ENCODE data around the gene PPP2R2C.
A peak's percentile ranks its signal among the peaks of the same experiment; 100 is the strongest.

PPP2R2C gene

DNA sequence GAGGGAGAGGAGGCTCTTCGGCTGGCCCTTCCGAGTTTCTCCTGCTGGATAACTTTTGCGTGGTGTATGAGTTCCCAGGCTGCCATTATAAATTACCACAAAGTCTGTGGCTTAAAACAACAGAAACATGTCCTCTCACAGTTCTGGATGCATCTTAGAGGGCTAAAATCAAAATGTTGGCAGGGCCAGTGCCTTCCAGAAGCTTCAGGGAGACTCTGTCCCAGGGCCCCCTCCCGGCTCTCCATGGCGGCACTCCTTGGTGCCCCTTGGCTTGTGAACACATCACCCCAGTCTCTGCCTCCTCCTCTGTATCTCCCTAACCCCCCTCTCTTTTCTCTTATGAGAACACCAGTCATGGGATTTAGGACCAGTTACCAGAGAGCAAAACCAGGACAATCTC is 23.3 kb upstream of the PPP2R2C start:
- DNase-seq: peak in 1 of 42 donors; percentile 1

GRCh38 chr4:6495296-6495590 is 22.8 kb upstream of the PPP2R2C start:
- intact Hi-C loops (cut with DNase I): no loop called here
- peak in 1 of 42 donors; percentile 38 for DNase-seq

More for the DNA sequence above, 23.3 kb upstream of the PPP2R2C start:
- intact Hi-C loops (cut with DNase I): no loop called here

GRCh38 chr4:6494431-6495295 is 22.2 kb upstream of the PPP2R2C start:
- intact Hi-C loops (cut with DNase I): no loop called here
- DNase-seq: peak in 3 of 42 donors; percentile 2 to 35 (median 34)

- DNase-seq: peak in 25 of 42 donors; percentile 26 to 84 (median 54)
- intact Hi-C loops (cut with DNase I): no loop called here
Measured at GRCh38 chr4:6493658-6494304, 21.4 kb upstream of the PPP2R2C start.

DNA sequence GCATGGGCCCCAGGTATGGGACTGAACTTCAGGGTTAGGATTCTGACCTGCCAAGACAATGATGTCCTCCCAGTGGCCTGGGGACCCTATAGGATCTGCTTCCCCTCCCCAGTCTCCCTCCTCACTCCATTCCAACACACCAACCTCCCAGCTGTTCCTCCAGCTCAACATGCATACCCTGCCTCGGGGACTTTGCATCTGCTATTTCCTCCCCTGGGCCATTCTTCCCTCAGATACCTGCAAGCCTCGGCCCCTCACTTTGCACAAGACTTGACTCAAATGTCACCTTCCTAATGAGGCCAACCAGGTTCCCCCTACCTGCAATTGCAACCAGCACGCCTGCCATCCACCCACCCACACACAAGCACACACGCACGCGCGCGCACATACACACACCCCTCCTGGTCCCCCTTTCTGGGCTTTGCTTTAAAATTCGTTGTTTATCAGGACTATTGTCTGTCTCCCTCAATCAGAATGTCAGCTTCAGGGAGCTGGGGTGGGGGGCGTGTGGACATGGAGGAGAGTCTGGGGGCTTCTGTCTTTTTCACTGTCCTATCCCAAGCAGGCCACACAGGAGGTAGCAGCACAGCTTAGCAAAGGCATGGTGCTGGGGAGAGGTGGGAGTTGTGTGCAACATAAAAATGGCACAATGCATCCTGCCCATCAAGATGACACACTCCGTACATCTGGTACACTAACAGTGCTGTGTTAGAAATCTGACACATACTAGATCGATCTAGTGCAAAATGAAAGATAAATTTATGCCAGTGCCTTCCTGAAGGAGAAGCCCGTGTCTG is 20.6 kb upstream of the PPP2R2C start:
- intact Hi-C loops (cut with DNase I): no loop called here
- peak in 4 of 42 donors; percentile 22 to 55 (median 48) for DNase-seq

- intact Hi-C loops (cut with DNase I): no loop called here
- DNase-seq: peak in 1 of 42 donors; percentile 24
Measured at GRCh38 chr4:6492027-6492590, 19.7 kb upstream of the PPP2R2C start.

DNA sequence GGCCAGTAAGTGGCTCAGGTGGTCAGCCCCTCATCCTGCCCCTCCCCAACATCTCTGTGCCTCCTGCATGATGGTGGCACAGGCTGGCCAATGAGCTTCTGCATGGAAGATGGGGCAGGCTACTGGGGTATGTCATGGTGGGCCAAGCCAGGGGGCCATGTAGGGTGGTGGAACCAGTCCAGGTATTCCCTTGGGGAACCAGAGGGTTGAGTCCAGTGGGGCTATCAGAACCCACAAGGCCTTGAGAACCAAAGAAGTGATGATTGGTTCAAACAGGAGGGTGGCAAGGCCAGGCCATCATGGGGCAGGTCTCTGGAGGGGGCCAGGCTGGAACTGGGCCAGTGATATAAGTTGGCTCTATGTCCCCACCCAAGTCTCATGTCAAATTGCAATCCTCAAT is 18.8 kb upstream of the PPP2R2C start:
- DNase-seq: peak in 2 of 42 donors; percentile 18 to 22
- intact Hi-C loops (cut with DNase I): no loop called here

DNA sequence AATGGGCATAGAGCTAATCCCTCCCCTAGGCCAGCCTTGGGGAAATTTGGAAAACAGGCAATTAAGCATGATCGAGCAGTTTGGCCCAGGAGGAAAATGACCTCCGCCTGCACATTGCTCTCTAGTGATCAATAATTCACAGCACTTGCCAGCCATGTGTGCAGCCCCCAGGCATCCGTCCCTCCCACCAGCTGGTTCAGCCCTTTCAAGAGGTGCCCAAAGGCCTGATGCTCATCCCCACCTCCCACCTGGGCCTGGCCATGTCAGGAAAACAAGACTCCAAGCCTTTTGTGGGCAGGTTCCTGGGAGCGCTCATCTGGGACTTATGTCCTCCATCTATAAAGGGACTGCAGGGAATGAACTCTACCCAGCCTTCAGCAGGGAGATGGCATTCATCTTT is 17.5 kb upstream of the PPP2R2C start:
- DNase-seq: peak in 1 of 42 donors; percentile 34
- intact Hi-C loops (cut with DNase I): no loop called here

- intact Hi-C loops (cut with DNase I): no loop called here
- DNase-seq: no peak
Measured at GRCh38 chr4:6487466-6487865, 15.1 kb upstream of the PPP2R2C start.

DNA sequence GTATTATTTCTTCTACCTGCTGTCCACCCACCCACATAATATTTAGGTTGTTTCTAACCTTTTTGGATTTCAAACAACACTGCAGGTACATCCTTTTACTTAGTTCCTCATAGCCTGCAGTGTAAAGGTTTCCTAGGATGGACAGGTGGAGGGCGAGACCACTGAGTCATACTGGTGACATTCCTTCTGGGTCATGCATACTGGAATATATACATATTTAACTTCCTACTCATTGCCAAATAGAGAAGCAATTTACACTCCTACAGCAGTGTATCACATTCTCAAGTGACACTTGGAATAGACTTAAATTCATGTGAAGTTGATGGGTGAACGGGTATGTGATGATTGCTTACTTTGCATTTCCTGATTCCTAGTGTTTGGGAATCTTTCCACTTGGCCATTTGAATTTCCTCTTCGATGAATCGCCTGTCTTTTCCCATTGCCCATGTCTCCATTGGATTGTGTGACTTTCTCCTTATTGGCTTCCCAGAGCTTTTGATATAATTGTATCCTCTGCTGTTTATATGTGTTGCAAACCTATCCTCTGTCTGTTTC is 8.2 kb upstream of the PPP2R2C start:
- peak in 4 of 42 donors; percentile 9 to 42 (median 26) for DNase-seq
- intact Hi-C loops (cut with DNase I): no loop called here

DNA sequence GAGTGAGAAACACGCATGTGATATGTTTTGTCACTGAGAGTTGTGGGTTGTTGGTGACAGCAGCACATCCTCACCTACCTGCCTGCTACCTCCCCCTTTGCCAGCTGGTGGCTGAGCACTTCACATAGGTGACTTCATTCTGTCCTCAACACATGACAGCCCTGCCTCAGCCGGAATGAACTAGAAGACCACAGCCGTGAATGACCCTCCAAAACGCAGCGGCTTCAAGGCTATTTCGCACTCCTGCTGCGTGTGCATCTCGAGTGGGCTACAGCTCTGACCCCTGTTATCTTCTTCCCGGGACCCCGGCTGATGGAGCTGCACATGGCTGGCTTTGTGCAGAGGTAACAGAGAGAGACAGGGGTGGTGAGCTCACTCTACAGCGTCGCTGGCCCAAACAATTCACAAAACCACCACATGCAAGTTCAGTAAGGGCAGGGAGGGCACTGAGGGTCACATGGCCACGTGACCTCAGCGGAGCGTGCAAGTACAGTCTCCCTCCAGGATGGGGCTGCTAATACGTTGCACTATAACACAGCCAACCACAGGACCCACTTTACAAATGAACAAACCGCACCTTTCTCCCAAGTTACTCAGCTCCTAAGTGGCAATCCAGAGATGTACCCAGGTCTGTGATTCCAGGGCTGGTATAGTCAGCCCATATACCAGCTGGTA is 6.3 kb upstream of the PPP2R2C start:
- intact Hi-C loops (cut with DNase I): loop anchor here (10.0 kb wide), 1 partner anchor 204 kb away; no protein-coding TSS in a partner anchor
- peak in 15 of 42 donors; percentile 21 to 79 (median 58) for DNase-seq

DNA sequence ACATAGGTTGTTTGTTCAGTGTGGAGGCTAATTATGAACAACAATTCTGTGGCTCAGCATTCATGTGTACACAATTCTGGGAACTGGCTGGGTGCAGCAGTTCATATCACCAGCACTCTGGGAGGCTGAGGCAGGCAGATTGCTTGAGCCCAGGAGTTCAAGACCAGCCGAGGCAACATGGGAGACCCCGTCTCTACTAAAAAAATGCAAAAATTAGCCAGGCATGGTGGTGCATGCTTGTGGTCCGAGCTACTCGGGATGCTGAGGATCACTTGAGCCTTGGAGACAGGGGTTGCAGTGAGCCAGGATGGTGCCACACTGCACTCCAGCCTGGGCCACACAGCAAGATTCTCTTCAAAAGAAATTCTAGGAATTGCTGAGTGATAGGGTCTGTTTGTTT is 4.5 kb upstream of the PPP2R2C start:
- peak in 7 of 42 donors; percentile 1 to 22 (median 3) for DNase-seq
- intact Hi-C loops (cut with DNase I): loop anchor here (10.0 kb wide), 1 partner anchor 202 kb away; no protein-coding TSS in a partner anchor

GRCh38 chr4:6475492-6476020 is 3.1 kb upstream of the PPP2R2C start:
- intact Hi-C loops (cut with DNase I): loop anchor here (10.0 kb wide), 1 partner anchor 201 kb away; no protein-coding TSS in a partner anchor
- peak in 5 of 42 donors; percentile 1 to 38 (median 12) for DNase-seq

- DNase-seq: peak in 7 of 42 donors; percentile 6 to 38 (median 7)
Measured at GRCh38 chr4:6474705-6475457, 2.5 kb upstream of the PPP2R2C start.

DNA sequence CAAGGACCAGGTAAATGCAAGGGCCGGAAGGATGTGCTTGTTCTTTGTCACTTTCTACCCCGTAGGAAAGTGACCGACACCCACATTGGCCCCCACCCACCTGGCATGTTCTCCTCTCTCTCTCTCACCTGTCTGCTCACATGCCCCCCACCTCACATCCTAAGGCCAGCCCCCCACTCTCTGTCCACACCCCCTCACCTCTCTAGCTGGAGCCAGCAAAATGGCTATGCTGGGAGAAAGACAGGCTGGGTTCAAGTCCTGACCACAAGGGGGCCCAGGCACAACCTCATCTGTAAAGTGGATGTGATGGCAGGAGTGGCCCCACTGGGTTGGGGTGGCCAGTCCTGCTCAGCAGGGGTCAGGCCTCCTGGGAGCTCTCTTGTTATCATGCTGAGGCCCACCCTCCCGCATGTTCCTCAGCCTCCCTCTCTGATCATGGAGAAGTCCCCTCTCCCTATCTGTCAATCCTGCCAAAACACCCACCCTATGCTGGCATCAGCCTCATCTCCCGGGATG is 1.7 kb upstream of the PPP2R2C start:
- DNase-seq: peak in 10 of 42 donors; percentile 16 to 76 (median 47)
- intact Hi-C loops (cut with DNase I): loop anchor here (10.0 kb wide), 1 partner anchor 199 kb away; no protein-coding TSS in a partner anchor

More at GRCh38 chr4:6474705-6475457, 2.5 kb upstream of the PPP2R2C start:
- intact Hi-C loops (cut with DNase I): loop anchor here (10.0 kb wide), 1 partner anchor 200 kb away; no protein-coding TSS in a partner anchor

- peak in 6 of 42 donors; percentile 3 to 42 (median 10) for DNase-seq
Measured at GRCh38 chr4:6473264-6474052, 1.0 kb upstream of the PPP2R2C start.

More at GRCh38 chr4:6473264-6474052, 1.0 kb upstream of the PPP2R2C start:
- intact Hi-C loops (cut with DNase I): loop anchor here (10.0 kb wide), 1 partner anchor 199 kb away; no protein-coding TSS in a partner anchor

Measured in head of caudate nucleus (tissue), 42 donors.